ENCODE results near the gene KRT36. TPM values are rescaled to one million over a fixed set of nuclear protein-coding genes. Genes with fewer than 3 reads are reported as not detected.

Gene KRT36
- total and polyA plus RNA-seq, 2 of the 8 experiments (the other 6 are each of a cell fraction or from before 2014, with no cell fraction given): not detected

DNA sequence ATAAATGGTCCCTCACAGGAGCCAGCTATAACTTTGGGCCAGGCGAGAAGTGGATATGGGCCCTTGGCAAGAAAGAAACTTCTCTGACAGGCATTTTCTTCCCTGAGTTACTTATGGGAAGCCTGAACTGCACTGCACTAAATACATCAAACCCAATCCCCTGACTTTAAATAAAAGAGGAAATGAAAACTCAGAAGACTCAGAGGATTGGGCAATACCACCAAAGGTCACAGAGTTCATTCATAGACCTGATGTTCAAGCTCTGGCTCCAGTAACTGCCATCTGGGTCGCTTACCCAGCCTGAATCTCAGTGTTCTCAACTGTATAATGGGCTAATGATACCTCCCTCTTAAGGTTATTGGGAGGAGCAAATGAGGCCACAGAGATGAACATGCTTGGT is 9.6 kb downstream of the KRT36 start:
- Histone ChIP-seq H2BK20ac (ENCODE audit: low read length) (no peak overlapping the region), H3K14ac (ENCODE audit: insufficient read length) (no peak overlapping the region), H3K36me3 (ENCODE audit: control insufficient read depth in 2 of 4, insufficient read depth in 4 of 4, low read length in 3 of 4) (no peaks in the 10 kb centered on the region), H3K27me3 (replicated peaks in 1 of 4; ENCODE audit: control insufficient read depth in 3 of 4, extremely low read depth in 1 of 4, insufficient read depth in 3 of 4, low read length in 3 of 4) (no peaks in the 10 kb centered on the region; a peak in 2 of 7 replicates), H3K56ac (replicated peaks; ENCODE audit: insufficient read length, low read depth, low read length) (no peak overlapping the region), H4K91ac (replicated peaks; ENCODE audit: insufficient read length, low read length) (no peak overlapping the region), H3K27ac (ENCODE audit: low read depth, low read length) (no peak overlapping the region), H3K4me1 (replicated peaks in 1 of 4; ENCODE audit: control insufficient read depth in 3 of 4, insufficient read depth in 4 of 4, low read length in 3 of 4) (no peaks in the 10 kb centered on the region), H2BK120ac (replicated peaks; ENCODE audit: low read depth, low read length) (no peak overlapping the region), H4K8ac (ENCODE audit: extremely low read depth, insufficient read depth, low read length) (no peak overlapping the region), H3K79me2 (ENCODE audit: control insufficient read depth in 1 of 2, insufficient read depth in 2 of 2, low read length in 2 of 2) (no peaks in the 10 kb centered on the region), H3K79me1 (ENCODE audit: low read depth, low read length) (no peaks in the 10 kb centered on the region), H3K23me2 (ENCODE audit: low read depth, low read length) (no peaks in the 10 kb centered on the region), H2BK12ac (ENCODE audit: low read depth, low read length) (no peak overlapping the region), H3K4me2 (ENCODE audit: insufficient read depth in 1 of 2, low read depth in 2 of 2, low read length in 2 of 2) (no peak overlapping the region), H3K23ac (ENCODE audit: insufficient read length) (no peak overlapping the region), H3K4ac (replicated peaks; ENCODE audit: insufficient read length, low read depth, low read length) (no peak overlapping the region), H3K4me3 (ENCODE audit: extremely low read depth in 1 of 4, insufficient read depth in 2 of 4, low read depth in 3 of 4, low read length in 4 of 4) (no peak overlapping the region), H2AK5ac (ENCODE audit: low read depth, low read length) (no peak overlapping the region), H2BK15ac (ENCODE audit: low read length) (no peak overlapping the region), H2BK5ac (ENCODE audit: low read depth, low read length) (no peak overlapping the region), H2AFZ (ENCODE audit: low read length) (no peak overlapping the region), H4K20me1 (replicated peaks in 1 of 2; ENCODE audit: control insufficient read depth in 1 of 2, insufficient read depth in 2 of 2, low read length in 2 of 2) (no peaks in the 10 kb centered on the region), H3K18ac (ENCODE audit: extremely low read depth, low read length) (no peak overlapping the region), H3K9me3 (ENCODE audit: insufficient read depth in 2 of 2, low read depth in 1 of 2, low read length in 1 of 2) (no peaks in the 10 kb centered on the region), H4K5ac (ENCODE audit: insufficient read length, low read depth, low read length) (no peak overlapping the region), H3K9ac (replicated peaks in 1 of 4; ENCODE audit: extremely low read depth in 1 of 4, low read depth in 3 of 4, low read length in 3 of 4) (no peak overlapping the region)
- POLR2A ChIA-PET (ENCODE audit: partially characterized antibody): interaction anchor here (1.4 to 1.5 kb wide), 2 partner anchors 11 to 42 kb away, joined by 5 read pairs; no protein-coding TSS in a partner anchor
- WGBS, 2 experiments (ENCODE audit: extremely low coverage in 1 of 2, insufficient coverage in 1 of 2, insufficient read length in 1 of 2, insufficient replicate concordance in 2 of 2, low coverage in 1 of 2, low lambda C conversion rate in 2 of 2, missing lambda C conversion rate in 1 of 2): 52% methylated on average over 2 of the region's 2 CpGs; no CpG with 5 or more reads in 1 of the 2 experiments
- no peak for FAIRE-seq
- CTCF ChIA-PET (ENCODE audit: partially characterized antibody): interaction anchor here (0.5 to 33.9 kb wide), 4 partner anchors 12 to 182 kb away, joined by 3 to 427 read pairs (median 51); partner anchors contain the start of gene KRT36
- no peak for DNase-seq (ENCODE audit: low read depth in 1 of 2, low spot score in 2 of 2)
- no peak for TF ChIP-seq SIN3A (conservative IDR thresholded peaks at IDR 0.05 in 1 of 2, IDR thresholded peaks at IDR 0.05 in 1 of 2; ENCODE audit: low read depth in 1 of 2, low read length in 2 of 2)
- no peak for TF ChIP-seq MAFK (IDR thresholded peaks at IDR 0.05; ENCODE audit: low read depth, low read length)
- no peak for TF ChIP-seq POLR2A (IDR thresholded peaks at IDR 0.05; ENCODE audit: control extremely low read depth in 1 of 2, low read depth in 2 of 2, low read length in 2 of 2)
- no peak for TF ChIP-seq SP4 (IDR thresholded peaks at IDR 0.05; ENCODE audit: low read length)
